Inflammatory macrophage treated with lipopolysaccharide for 1 hour (primary cell): ENCODE results near the gene GDE1.
"Not testable (repeated sequence)": the region's sequence is repeated elsewhere in the genome, so short reads cannot be mapped to it uniquely, and the experiment has no call there.

Experiments used
- DNase-seq, 2 donors: peaks; one replicate each; pipeline ENCODE4 v3.0.0-alpha.2; 2020 to 2022

GDE1 gene

GRCh38 chr16:19521471-19522396 lies at the start of gene GDE1:
GDE1 (minus strand) TSS chr16:19522098; CDS start chr16:19521964, 134 bp downstream.
- DNase-seq: peak; percentile 82 to 93

- no peak for DNase-seq
Observed at GRCh38 chr16:19567560-19567959, 45.7 kb upstream of the GDE1 start.

- no peak for DNase-seq
Observed at GRCh38 chr16:19566362-19566761, 44.5 kb upstream of the GDE1 start.

- no peak for DNase-seq
Observed at GRCh38 chr16:19563377-19563776, 41.5 kb upstream of the GDE1 start.

- DNase-seq: no peak
Observed at GRCh38 chr16:19560078-19560477, 38.2 kb upstream of the GDE1 start.

GRCh38 chr16:19559242-19559910 lies 37.5 kb upstream of the GDE1 start:
- DNase-seq: peak; percentile 51 to 88

GRCh38 chr16:19555938-19556771 lies 34.3 kb upstream of the GDE1 start:
- DNase-seq: peak; percentile 17 to 35

GRCh38 chr16:19555186-19555937 lies 33.5 kb upstream of the GDE1 start, which contains the start of gene VPS35L:
VPS35L (plus strand) TSS chr16:19555703; CDS start chr16:19555730, 27 bp downstream.
- peak; percentile 94 to 98 for DNase-seq

- no peak for DNase-seq
Observed at GRCh38 chr16:19549673-19550072, 27.8 kb upstream of the GDE1 start.

GRCh38 chr16:19548144-19548543 lies 26.2 kb upstream of the GDE1 start:
- DNase-seq: no peak

GRCh38 chr16:19543278-19543996 lies 21.5 kb upstream of the GDE1 start:
- DNase-seq: not testable (repeated sequence)

GRCh38 chr16:19542138-19542821 lies 20.4 kb upstream of the GDE1 start:
- no peak for DNase-seq

GRCh38 chr16:19540241-19540970 lies 18.5 kb upstream of the GDE1 start:
- no peak for DNase-seq

GRCh38 chr16:19532601-19533000 lies 10.7 kb upstream of the GDE1 start:
- DNase-seq: no peak

- no peak for DNase-seq
Observed at GRCh38 chr16:19528666-19529065, 6.8 kb upstream of the GDE1 start.

GRCh38 chr16:19527161-19527560 lies 5.3 kb upstream of the GDE1 start:
- no peak for DNase-seq

- no peak for DNase-seq
Observed at GRCh38 chr16:19525385-19525723, 3.5 kb upstream of the GDE1 start.

GRCh38 chr16:19524616-19525384 lies 2.9 kb upstream of the GDE1 start:
- peak in 1 of 2 donors; percentile 33 for DNase-seq

GRCh38 chr16:19524356-19524615 lies 2.4 kb upstream of the GDE1 start:
- no peak for DNase-seq
